PC-3 (cell line): ENCODE measurements around the gene POGLUT3. TPM values are rescaled to one million over a fixed set of nuclear protein-coding genes. Genes with fewer than 3 reads are reported as not detected.
A peak's percentile ranks its signal among the peaks of the same experiment; 100 is the strongest.

Experiments used
- ATAC-seq: fragments of 200-7000 bp; cut with Tn5 transposase; 2 replicates; pipeline ENCODE4 v1.9.1; 2020; ENCODE audit warnings: mild to moderate bottlenecking, moderate library complexity
- Bru-seq: library from RNA; stranded (reverse); fragments of 400-500 nt; gene quantifications from one replicate; lab custom pipeline; 2021; lab: Mats Ljungman, UMichigan
- BruChase-seq, 2 experiments: library from RNA; stranded (reverse); fragments of 400-500 nt; gene quantifications; one replicate each; lab custom pipeline; 2021; lab: Mats Ljungman, UMichigan
- BruUV-seq: library from RNA; stranded (reverse); fragments of 400-500 nt; replicated peaks from 2 replicates; lab custom pipeline; 2021; lab: Mats Ljungman, UMichigan
- CTCF ChIA-PET: fragments of 300-600 bp; sonication (Branson Sonifier 250); formaldehyde crosslinking; loops from one replicate; lab custom pipeline; 2022; ENCODE audit warnings: antibody characterized with exemption; lab: Charles Lee
- POLR2A ChIA-PET: fragments of 300-600 bp; sonication (Branson Sonifier 250); formaldehyde crosslinking; loops from one replicate; lab custom pipeline; 2022; ENCODE audit warnings: antibody characterized with exemption; ENCODE audit not compliant: unreplicated experiment; lab: Charles Lee
- DNase-seq: peaks from one replicate; pipeline ENCODE4 v3.0.0-alpha.2; 2015
- H2AFZ ChIP-seq: fragments of 300-600 bp; sonication (generic); 2 replicates; pipeline ENCODE4 v1.6.0; 2016; ENCODE audit warnings: antibody characterized with exemption, low read length
- H3F3A ChIP-seq: fragments of 300-600 bp; sonication (generic); one replicate; pipeline ENCODE4 v1.6.0; 2017; ENCODE audit warnings: antibody characterized with exemption, low read length, control low read depth, mild to moderate bottlenecking; ENCODE audit not compliant: unreplicated experiment
- H3K27ac ChIP-seq: fragments of 300-600 bp; sonication (generic); 2 replicates; pipeline ENCODE4 v1.5.1; 2016; ENCODE audit warnings: mild to moderate bottlenecking, low read length
- H3K27me3 ChIP-seq: fragments of 300-600 bp; sonication (generic); 2 replicates; pipeline ENCODE4 v1.6.1; 2016; ENCODE audit warnings: low read length, mixed read lengths
- H3K36me3 ChIP-seq: fragments of 300-600 bp; sonication (generic); 2 replicates; pipeline ENCODE4 v1.6.1; 2016; ENCODE audit warnings: low read depth, mixed run types, low read length, mixed read lengths
- H3K4me1 ChIP-seq: fragments of 300-600 bp; sonication (generic); 2 replicates; pipeline ENCODE4 v1.5.1; 2016; ENCODE audit warnings: low read length; ENCODE audit not compliant: insufficient read depth
- H3K4me2 ChIP-seq: fragments of 300-600 bp; sonication (generic); 2 replicates; pipeline ENCODE4 v1.6.0; 2016; ENCODE audit warnings: low read length
- H3K4me3 ChIP-seq: fragments of 300-600 bp; sonication (generic); 2 replicates; pipeline ENCODE4 v1.5.1; 2016; ENCODE audit warnings: mild to moderate bottlenecking, low read length, mixed read lengths
- H3K79me2 ChIP-seq: fragments of 300-600 bp; sonication (generic); 2 replicates; pipeline ENCODE4 v1.6.1; 2017; ENCODE audit warnings: low read length, mixed read lengths
- H3K9ac ChIP-seq: fragments of 300-600 bp; sonication (generic); 2 replicates; pipeline ENCODE4 v1.6.0; 2016; ENCODE audit warnings: mild to moderate bottlenecking, low read length
- H3K9me2 ChIP-seq: fragments of 300-600 bp; sonication (generic); replicated peaks from 2 replicates; pipeline ENCODE4 v1.6.1; 2016; ENCODE audit warnings: mixed run types, low read length, mixed read lengths
- H3K9me3 ChIP-seq: fragments of 300-600 bp; sonication (generic); 2 replicates; pipeline ENCODE4 v1.6.1; 2016; ENCODE audit warnings: low read length, mixed read lengths
- H4K20me1 ChIP-seq: fragments of 300-600 bp; sonication (generic); 2 replicates; pipeline ENCODE4 v1.6.1; 2016; ENCODE audit warnings: low read length, mixed read lengths
- EZH2 ChIP-seq: fragments of 300-600 bp; sonication (generic); IDR thresholded peaks from one replicate; pipeline ENCODE4 v1.6.1; 2017; ENCODE audit warnings: antibody characterized with exemption, mild to moderate bottlenecking, low read length; ENCODE audit not compliant: unreplicated experiment
- EZH2phosphoT487 ChIP-seq: fragments of 300-600 bp; sonication (generic); IDR thresholded peaks from 2 replicates; pipeline ENCODE4 v1.6.1; 2018; ENCODE audit warnings: mild to moderate bottlenecking, antibody characterized with exemption, low read length, borderline replicate concordance
- intact Hi-C: fragments of 100-400 bp; cut with micrococcal nuclease; formaldehyde crosslinking; loops from 2 replicates; pipeline ENCODE4 v1.9.0; 2023
- long read RNA-seq: library from polyadenylated mRNA; unstranded; transcript quantifications from one replicate; pipeline ENCODE4 v2.0.0, GENCODE V29; 2021; ENCODE audit not compliant: unreplicated experiment
- total RNA-seq: library from RNA; depleted of rRNA; stranded (reverse); fragments of >200 nt; gene quantifications from 2 replicates; pipeline ENCODE4 v1.2.3, GENCODE V29; 2014; rRNA removed
- TF ChIP-seq, protein P1 (sequence below): fragments of 300-600 bp; sonication (generic); conservative IDR thresholded peaks from 2 replicates; pipeline ENCODE4 v1.5.1; 2017; ENCODE audit warnings: antibody characterized with exemption, low read depth, mild to moderate bottlenecking, low read length

POGLUT3 gene, protein sequence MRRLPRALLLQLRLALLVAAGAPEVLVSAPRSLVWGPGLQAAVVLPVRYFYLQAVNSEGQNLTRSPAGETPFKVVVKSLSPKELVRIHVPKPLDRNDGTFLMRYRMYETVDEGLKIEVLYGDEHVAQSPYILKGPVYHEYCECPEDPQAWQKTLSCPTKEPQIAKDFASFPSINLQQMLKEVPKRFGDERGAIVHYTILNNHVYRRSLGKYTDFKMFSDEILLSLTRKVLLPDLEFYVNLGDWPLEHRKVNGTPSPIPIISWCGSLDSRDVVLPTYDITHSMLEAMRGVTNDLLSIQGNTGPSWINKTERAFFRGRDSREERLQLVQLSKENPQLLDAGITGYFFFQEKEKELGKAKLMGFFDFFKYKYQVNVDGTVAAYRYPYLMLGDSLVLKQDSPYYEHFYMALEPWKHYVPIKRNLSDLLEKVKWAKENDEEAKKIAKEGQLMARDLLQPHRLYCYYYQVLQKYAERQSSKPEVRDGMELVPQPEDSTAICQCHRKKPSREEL
- 20.8 and 36.2 TPM in 2 replicates for total RNA-seq
- Bru-seq, nascent RNA, result percentile 71 among the genes with signal in this experiment
- BruChase-seq, experiment 1, labeled RNA remaining after a 6-hour chase, result percentile 81 among the genes with signal in this experiment
- BruChase-seq, experiment 2, labeled RNA remaining after a 2-hour chase, result percentile 65 among the genes with signal in this experiment
- long read RNA-seq, full-length matches to known transcripts, result 37 of 50 reads
- long read RNA-seq, partial matches to known transcripts, result 3 of 50 reads
- long read RNA-seq, other reads (novel, unspliced or antisense), result 10 of 50 reads

DNA sequence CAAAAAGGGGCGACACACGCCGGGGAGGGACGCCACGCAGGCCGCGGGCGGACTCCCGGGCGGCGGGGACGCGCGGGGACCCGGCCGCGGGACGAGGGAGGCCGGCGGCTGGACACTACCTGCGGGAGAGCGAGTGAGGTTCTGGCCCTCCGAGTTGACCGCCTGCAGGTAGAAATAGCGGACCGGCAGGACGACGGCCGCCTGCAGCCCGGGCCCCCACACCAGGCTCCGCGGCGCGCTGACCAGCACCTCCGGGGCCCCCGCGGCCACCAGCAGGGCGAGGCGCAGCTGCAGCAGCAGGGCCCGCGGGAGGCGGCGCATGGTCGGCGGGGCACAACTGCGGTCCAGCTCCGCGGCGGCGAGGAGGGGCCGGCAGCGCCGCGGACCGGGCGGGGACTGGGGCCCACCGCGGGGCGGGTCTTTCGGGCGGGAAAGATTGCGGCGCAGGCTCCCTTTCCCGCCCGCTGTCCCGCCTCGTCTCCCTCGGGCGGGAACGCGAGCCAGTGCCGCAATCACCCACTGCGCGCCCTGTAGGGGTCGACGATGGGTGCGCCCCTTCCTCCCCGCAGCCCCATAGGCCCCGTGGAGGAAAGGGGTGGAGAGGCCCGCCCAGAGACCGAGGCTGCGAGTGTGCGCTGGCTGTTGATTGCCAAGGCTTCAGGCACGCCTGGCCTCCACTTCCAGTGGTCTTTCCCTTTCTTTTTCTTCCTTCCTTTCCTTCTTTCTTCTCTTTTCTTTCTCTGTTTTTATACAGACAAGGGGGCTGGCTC lies at the start of gene POGLUT3:
Gene POGLUT3 (minus strand): TSS at position 339 of the 770 bp plus-strand sequence. CDS start 18 bp downstream, at position 321.
- intact Hi-C loops, result loop anchor here (1.0 to 5.0 kb wide), 3 partner anchors 81 to 276 kb away; partner anchors contain the start of genes ATM, EXPH5 and NPAT
- ChIA-PET POLR2A (interaction anchor here (0.6 kb wide), 1 partner anchor 45 kb away, joined by 3 read pairs; no protein-coding TSS in a partner anchor), CTCF (no interaction called here)
- Histone ChIP-seq H3K9me2 (no peaks in the 10 kb centered on the region), H3F3A (peaks cover 6% of the 10 kb centered on the region), H2AFZ (peak within 1 kb of the TSS; percentile 91), H3K27me3 (no peaks in the 10 kb centered on the region), H3K4me3 (peak within 1 kb of the TSS; percentile 68), H3K27ac (peak within 1 kb of the TSS; percentile 87), H4K20me1 (no peaks in the 10 kb centered on the region), H3K4me1 (peaks cover 29% of the 10 kb centered on the region), H3K4me2 (peak within 1 kb of the TSS; percentile 85), H3K79me2 (peaks cover 22% of the 10 kb centered on the region), H3K9ac (peak within 1 kb of the TSS; percentile 91), H3K9me3 (no peaks in the 10 kb centered on the region), H3K36me3 (no peaks in the 10 kb centered on the region)
- peak; percentile 67 for DNase-seq
- BruUV-seq, result no TSS peak
- ATAC-seq, result peak; percentile 55
- TF ChIP-seq, protein P1, sequence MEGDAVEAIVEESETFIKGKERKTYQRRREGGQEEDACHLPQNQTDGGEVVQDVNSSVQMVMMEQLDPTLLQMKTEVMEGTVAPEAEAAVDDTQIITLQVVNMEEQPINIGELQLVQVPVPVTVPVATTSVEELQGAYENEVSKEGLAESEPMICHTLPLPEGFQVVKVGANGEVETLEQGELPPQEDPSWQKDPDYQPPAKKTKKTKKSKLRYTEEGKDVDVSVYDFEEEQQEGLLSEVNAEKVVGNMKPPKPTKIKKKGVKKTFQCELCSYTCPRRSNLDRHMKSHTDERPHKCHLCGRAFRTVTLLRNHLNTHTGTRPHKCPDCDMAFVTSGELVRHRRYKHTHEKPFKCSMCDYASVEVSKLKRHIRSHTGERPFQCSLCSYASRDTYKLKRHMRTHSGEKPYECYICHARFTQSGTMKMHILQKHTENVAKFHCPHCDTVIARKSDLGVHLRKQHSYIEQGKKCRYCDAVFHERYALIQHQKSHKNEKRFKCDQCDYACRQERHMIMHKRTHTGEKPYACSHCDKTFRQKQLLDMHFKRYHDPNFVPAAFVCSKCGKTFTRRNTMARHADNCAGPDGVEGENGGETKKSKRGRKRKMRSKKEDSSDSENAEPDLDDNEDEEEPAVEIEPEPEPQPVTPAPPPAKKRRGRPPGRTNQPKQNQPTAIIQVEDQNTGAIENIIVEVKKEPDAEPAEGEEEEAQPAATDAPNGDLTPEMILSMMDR, result no peak
- no peak for TF ChIP-seq EZH2phosphoT487
- TF ChIP-seq EZH2, result no peak

DNA sequence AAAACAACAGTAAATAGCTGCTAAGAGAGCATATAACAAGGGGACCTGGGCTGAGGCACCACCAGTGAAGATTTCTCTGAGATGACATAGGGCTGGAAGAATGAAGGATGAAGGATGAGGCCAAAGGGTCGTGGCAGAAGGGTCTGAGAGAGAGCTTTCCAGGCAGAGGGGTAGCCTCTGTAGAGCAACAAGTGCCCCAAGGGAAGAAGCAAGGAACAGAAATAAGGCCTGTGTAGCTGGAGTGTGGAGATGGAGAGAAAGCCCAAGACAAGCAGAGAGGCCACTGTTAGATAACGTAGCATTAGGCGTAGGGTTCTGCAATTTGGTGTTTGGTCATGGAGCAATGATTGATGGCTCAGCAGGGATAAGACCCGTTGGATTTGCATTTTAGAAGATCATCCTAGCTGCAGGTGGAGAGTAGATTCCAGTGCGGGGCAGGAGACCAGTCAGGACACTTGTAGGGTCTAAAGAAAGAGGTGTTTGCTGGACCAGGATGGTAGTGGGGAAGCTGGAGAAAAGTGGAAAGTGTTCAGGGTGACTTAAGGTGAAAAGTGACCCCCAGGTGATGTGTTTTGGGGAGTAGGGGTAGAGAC lies 47.8 kb upstream of the POGLUT3 start:
- no peaks in the 10 kb centered on the region for H3F3A ChIP-seq
- H4K20me1 ChIP-seq, result no peaks in the 10 kb centered on the region
- H3K9ac ChIP-seq, result no peak overlapping the region
- TF ChIP-seq EZH2phosphoT487 (no peak), EZH2 (no peak)
- TF ChIP-seq, protein P1, result no peak
- no peak overlapping the region for H3K4me3 ChIP-seq
- intact Hi-C loops, result no loop called here
- H3K4me2 ChIP-seq, result no peak overlapping the region
- no peaks in the 10 kb centered on the region for H3K9me2 ChIP-seq
- H3K9me3 ChIP-seq, result no peaks in the 10 kb centered on the region
- no peak for DNase-seq
- POLR2A ChIA-PET, result no interaction called here
- H3K27me3 ChIP-seq, result no peaks in the 10 kb centered on the region
- H2AFZ ChIP-seq, result no peak overlapping the region
- CTCF ChIA-PET, result no interaction called here
- no peaks in the 10 kb centered on the region for H3K4me1 ChIP-seq
- no peaks in the 10 kb centered on the region for H3K36me3 ChIP-seq
- ATAC-seq, result no peak
- no TSS peak for BruUV-seq
- H3K27ac ChIP-seq, result no peak overlapping the region
- no peaks in the 10 kb centered on the region for H3K79me2 ChIP-seq
